Neural crest cell (in vitro differentiated cells): ENCODE measurements around the gene CDKN2AIPNL. TPM values are rescaled to one million over a fixed set of nuclear protein-coding genes. Genes with fewer than 3 reads are reported as not detected.

Experiments
- DNase-seq: peaks from one replicate; pipeline ENCODE4 v3.0.0; 2021; ENCODE audit warnings: low read depth, mixed read lengths, low spot score
- H3K27ac Mint-ChIP-seq: one replicate; pipeline ENCODE4 v1.8.0; 2021; ENCODE audit warnings: mild to moderate bottlenecking, mixed read lengths; ENCODE audit not compliant: unreplicated experiment
- H3K27me3 Mint-ChIP-seq: 2 replicates; pipeline ENCODE4 v1.8.0; 2021; ENCODE audit warnings: low read depth, mild to moderate bottlenecking, mixed read lengths
- H3K36me3 Mint-ChIP-seq: 2 replicates; pipeline ENCODE4 v1.8.0; 2021; ENCODE audit warnings: low read depth, mild to moderate bottlenecking, mixed read lengths
- H3K4me1 Mint-ChIP-seq: 2 replicates; pipeline ENCODE4 v1.8.0; 2021; ENCODE audit warnings: mixed read lengths
- H3K4me3 Mint-ChIP-seq: one replicate; pipeline ENCODE4 v1.8.0; 2021; ENCODE audit warnings: mild to moderate bottlenecking, mixed read lengths
- H3K9me3 Mint-ChIP-seq: 2 replicates; pipeline ENCODE4 v1.8.0; 2021; ENCODE audit warnings: mixed read lengths
- total RNA-seq: library from RNA; stranded (reverse); gene quantifications from 2 replicates; pipeline ENCODE4 v1.2.1, GENCODE V29; 2021
- TF ChIP-seq, protein P1 (sequence below): fragments of 200-600 bp; sonication (generic); conservative IDR thresholded peaks from 2 replicates; pipeline ENCODE4 v1.5.0; 2021; ENCODE audit warnings: antibody characterized with exemption, mild to moderate bottlenecking

CDKN2AIPNL gene
- total RNA-seq, 1 donor from 2014 or later = 47.0 TPM

DNA sequence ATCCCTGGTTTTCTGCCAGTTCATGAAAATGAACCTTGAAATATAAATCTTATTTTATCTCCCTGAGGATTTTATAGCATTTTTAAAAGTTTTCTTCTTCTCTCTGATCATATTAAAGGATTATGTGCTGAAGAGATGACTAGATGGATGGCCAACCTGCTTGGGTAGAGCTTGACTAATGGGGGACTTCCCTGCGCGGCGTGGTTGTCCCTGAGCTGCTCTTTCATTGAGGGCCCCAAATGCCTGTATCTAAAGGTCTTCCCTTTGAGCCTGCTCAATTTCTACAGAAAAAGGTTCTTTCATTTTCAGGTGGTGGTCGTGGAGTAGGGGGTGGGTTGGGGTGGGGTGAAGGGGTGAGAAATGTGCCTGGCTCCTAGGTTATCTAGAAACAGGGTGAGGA lies 20.5 kb upstream of the CDKN2AIPNL start:
- no peaks in the 10 kb centered on the region for H3K36me3 Mint-ChIP-seq
- no peaks in the 10 kb centered on the region for H3K9me3 Mint-ChIP-seq
- DNase-seq = no peak
- TF ChIP-seq, protein P1, sequence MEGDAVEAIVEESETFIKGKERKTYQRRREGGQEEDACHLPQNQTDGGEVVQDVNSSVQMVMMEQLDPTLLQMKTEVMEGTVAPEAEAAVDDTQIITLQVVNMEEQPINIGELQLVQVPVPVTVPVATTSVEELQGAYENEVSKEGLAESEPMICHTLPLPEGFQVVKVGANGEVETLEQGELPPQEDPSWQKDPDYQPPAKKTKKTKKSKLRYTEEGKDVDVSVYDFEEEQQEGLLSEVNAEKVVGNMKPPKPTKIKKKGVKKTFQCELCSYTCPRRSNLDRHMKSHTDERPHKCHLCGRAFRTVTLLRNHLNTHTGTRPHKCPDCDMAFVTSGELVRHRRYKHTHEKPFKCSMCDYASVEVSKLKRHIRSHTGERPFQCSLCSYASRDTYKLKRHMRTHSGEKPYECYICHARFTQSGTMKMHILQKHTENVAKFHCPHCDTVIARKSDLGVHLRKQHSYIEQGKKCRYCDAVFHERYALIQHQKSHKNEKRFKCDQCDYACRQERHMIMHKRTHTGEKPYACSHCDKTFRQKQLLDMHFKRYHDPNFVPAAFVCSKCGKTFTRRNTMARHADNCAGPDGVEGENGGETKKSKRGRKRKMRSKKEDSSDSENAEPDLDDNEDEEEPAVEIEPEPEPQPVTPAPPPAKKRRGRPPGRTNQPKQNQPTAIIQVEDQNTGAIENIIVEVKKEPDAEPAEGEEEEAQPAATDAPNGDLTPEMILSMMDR = no peak
- peaks cover 25% of the 10 kb centered on the region for H3K27me3 Mint-ChIP-seq
- no peak overlapping the region for H3K27ac Mint-ChIP-seq
- H3K4me1 Mint-ChIP-seq = no peaks in the 10 kb centered on the region
- H3K4me3 Mint-ChIP-seq = no peak overlapping the region

GRCh38 chr5:134430001-134430569 lies 18.4 kb upstream of the CDKN2AIPNL start:
- H3K36me3 Mint-ChIP-seq = no peaks in the 10 kb centered on the region
- DNase-seq = no peak
- H3K27me3 Mint-ChIP-seq = peaks cover 29% of the 10 kb centered on the region
- TF ChIP-seq, protein P1 = no peak
- no peak overlapping the region for H3K27ac Mint-ChIP-seq
- no peaks in the 10 kb centered on the region for H3K4me1 Mint-ChIP-seq
- no peak overlapping the region for H3K4me3 Mint-ChIP-seq
- no peaks in the 10 kb centered on the region for H3K9me3 Mint-ChIP-seq

GRCh38 chr5:134427540-134428041 lies 15.9 kb upstream of the CDKN2AIPNL start:
- Mint-ChIP-seq H3K27ac (no peak overlapping the region), H3K4me1 (no peaks in the 10 kb centered on the region), H3K9me3 (no peaks in the 10 kb centered on the region), H3K27me3 (peaks cover 25% of the 10 kb centered on the region), H3K36me3 (no peaks in the 10 kb centered on the region), H3K4me3 (no peak overlapping the region)
- TF ChIP-seq, protein P1 = no peak
- DNase-seq = no peak

DNA sequence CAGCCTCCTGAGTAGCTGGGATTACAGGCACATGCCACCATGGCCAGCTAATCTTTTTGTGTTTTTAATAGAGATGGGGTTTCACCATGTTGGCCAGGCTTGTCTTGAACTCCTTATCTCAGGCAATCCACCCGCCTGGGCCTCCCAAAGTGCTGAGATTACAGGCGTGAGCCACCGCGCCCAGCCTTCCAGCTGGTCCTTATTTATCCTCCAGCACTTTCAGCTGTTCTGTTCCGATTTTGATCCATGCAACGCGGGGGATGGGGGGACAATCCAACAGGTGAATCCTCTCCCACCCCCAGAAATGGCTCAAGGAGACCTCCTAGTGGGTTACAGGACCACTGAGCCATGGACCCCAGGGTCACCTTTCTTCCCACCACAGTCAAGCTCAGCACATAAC lies 14.7 kb upstream of the CDKN2AIPNL start:
- Mint-ChIP-seq H3K27me3 (peaks cover 25% of the 10 kb centered on the region), H3K9me3 (no peaks in the 10 kb centered on the region), H3K36me3 (no peaks in the 10 kb centered on the region), H3K4me3 (no peak overlapping the region), H3K4me1 (no peaks in the 10 kb centered on the region), H3K27ac (no peak overlapping the region)
- DNase-seq = no peak
- TF ChIP-seq, protein P1 = no peak

GRCh38 chr5:134423376-134423775 lies 11.7 kb upstream of the CDKN2AIPNL start:
- H3K4me1 Mint-ChIP-seq = no peaks in the 10 kb centered on the region
- H3K9me3 Mint-ChIP-seq = no peaks in the 10 kb centered on the region
- no peaks in the 10 kb centered on the region for H3K36me3 Mint-ChIP-seq
- DNase-seq = no peak
- H3K4me3 Mint-ChIP-seq = no peak overlapping the region
- no peak overlapping the region for H3K27ac Mint-ChIP-seq
- H3K27me3 Mint-ChIP-seq = peaks cover 13% of the 10 kb centered on the region
- TF ChIP-seq, protein P1 = no peak
